ENCODE measurements around the gene SIDT2.

The SIDT2 gene

DNA sequence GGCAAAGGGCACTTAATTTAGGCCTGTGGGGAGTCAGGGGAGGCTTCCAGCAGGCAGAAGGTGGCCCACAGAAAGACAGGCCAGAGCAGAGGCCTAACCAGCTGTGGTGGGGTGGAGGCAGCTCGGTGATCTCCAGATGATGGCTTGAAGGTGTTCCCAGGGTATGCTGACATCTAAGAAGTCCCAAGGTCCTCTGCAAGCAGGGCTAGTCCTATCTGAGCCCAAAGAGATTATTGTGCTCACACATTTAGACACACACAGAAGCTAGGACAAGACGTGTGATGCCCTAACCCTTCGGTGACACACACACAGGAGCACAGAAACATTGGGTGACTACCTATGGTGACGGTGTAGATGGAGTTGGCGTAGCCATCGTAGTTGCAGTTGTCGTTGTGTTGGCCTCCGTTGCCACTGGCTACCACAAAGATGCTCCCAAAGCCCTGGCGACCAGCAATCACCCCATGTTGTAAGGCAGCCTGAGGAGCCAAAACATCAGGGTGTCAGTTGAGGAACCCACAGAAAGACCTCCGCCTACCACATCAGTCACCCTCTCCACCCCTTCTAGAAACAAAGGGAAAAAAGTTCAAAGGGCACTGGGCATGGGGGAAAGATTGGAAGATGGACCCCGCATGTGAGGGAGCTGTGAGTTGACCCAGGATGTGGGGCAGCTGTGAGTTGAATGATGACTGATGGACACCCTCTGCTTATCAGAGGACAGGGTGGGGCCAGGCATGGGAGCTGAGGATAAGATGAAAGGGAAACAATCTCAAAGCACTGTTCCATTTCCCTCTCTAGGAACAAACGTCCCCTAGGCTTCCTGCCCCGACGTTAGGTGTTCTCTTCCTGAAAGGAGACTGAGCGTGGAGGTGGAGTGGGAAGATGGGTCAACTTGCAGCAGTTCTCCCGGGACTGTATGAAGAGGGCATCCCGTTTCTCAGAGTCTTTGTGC lies 45.5 kb downstream of the SIDT2 start:
- no peak overlapping the region for H3K4me3 ChIP-seq (ENCODE audit: low read length)
- TF ChIP-seq ZNF274 (IDR thresholded peaks at IDR 0.05; ENCODE audit: low read depth, low read length): no peak

DNA sequence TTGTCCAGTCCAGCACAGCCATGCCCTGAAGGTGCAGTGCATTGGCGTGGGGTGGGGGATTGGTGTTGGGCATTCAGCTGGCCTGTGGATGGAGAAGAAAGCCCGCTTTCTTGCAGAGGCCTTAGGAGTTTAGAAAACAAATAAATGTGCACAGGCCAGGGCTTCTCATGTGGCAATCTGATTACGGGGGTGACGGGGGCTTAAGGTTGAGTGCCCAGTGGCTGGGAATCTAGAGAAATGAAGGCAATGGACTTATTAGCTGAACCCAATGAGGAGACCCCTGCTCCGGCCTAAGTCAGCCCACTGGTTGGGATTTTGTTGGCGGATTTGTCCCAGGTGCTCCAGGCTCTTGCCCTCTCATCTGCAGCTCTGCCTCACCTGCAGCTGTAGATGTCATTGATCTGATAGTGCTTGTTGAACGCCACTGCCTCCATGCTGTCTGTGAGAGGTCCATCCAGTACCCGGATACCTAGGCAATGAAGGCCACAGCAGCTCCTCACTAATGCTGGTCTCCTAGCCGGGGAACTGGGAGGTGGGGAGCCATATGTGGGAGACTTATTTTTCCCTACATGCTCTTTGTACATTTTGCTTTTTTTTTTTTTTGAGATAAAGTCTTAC lies 47.1 kb downstream of the SIDT2 start:
- no peak for TF ChIP-seq ZNF274 (IDR thresholded peaks at IDR 0.05; ENCODE audit: low read depth, low read length)

DNA sequence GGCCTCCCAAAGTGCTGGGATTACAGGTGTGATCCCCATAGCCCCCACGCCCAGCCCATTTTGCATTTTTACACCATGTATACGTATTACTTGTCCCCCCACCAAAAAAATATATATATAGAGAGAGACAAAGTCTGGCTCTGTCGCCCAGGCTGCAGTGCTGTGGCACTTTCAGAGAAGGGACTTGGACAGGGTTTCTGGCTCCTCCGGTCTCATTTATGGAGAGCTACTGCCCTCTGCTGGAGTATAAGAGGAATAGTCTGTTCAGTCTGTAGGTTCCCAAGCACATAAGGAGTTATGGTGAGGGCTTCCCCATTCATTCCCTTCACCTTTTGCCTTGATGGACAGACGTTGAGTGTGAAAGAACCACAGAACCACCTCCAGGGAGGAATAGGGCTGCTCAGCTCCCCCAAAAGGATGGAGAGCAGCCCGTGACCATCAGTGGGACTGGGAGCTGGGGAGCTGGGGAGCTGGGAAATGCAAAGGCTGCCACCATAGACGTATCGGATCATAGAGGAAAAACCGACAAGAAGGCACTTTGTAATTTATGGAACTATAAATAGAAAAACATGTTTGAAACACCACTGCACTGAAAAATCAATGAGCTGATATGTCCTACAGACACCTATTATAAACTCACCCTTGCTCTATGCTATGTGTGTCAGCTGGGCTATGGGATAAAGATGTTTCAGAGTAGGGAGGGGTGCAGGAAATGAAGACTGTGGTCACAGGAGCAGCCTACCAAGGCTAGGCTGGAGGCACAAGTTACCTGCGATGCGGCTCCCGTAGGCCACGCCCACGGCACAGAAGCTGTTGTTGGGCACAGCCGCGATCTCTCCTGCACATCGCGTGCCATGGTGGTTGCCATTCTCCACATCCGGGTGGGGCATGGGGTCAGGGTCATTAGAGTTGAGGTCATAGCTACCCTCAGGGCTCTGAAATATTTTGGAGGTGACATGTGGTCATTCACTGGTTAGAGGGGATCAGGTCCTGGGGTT lies 48.1 kb downstream of the SIDT2 start:
- H3K4me3 ChIP-seq (ENCODE audit: low read length): no peak overlapping the region
- TF ChIP-seq ZNF274 (IDR thresholded peaks at IDR 0.05; ENCODE audit: low read depth, low read length): no peak

More for the DNA sequence above, 47.1 kb downstream of the SIDT2 start:
- H3K4me3 ChIP-seq (ENCODE audit: low read length): no peak overlapping the region

DNA sequence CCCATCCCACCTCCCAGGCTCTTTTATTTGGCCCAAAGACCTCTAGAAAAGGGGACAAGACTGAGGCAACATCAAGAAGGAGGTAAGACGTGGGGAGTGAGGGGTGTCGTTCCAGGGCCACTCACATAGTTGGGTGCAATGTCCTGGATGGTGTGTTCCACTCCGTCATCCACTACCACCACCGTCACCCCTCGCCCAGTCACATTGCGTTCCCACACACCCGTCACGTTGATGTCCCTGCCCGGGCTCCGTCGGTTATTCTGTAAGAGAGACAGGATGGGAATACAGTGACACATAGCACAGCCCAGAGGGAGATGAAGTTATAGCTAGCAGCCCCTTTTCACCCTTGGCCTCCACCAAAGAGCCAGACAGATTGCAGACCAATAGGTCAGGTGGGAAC lies 49.5 kb downstream of the SIDT2 start:
- TF ChIP-seq ZNF274 (IDR thresholded peaks at IDR 0.05; ENCODE audit: low read depth, low read length): no peak

DNA sequence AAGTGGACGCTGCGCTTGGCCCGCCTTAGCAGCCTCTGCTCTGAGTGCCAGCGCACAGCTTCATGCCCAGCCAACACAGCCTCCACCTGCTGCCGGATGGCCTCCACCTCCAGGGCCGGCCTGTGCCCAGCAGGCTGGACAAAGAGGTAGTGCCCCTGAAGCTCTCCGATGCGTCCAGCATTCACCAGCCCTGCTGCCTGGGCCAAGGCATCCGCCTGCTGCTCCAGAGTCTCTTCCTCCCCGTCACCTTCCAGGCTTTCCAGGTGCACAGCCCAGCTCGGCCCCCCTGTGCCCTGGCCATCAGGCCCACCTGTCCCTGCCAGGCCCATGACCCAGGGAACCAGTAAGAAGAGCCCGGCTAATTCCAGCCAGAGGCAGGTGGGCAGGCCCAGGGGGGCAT lies 50.9 kb downstream of the SIDT2 start:
- H3K4me3 ChIP-seq (ENCODE audit: low read length): no peak overlapping the region
- TF ChIP-seq ZNF274 (IDR thresholded peaks at IDR 0.05; ENCODE audit: low read depth, low read length): no peak

More for the DNA sequence above, 49.5 kb downstream of the SIDT2 start:
- H3K4me3 ChIP-seq (ENCODE audit: low read length): no peak overlapping the region

DNA sequence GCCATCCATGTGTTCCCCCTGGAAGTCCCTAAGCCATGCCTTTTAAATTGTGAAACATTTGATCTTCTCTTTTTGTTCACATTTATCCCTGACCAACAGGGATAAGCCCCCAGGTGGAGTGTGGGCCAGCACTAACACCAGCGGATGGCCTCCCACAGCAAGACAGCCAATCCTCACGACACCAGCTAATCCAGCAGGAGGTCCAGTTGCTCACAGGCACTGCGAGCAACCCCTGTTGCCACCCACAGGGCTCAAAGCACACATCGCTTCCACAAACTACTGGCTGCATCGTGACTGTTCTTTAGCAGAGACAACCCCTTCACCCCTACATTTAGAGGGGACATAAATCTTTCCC lies 51.4 kb downstream of the SIDT2 start:
- no peak for TF ChIP-seq ZNF274 (IDR thresholded peaks at IDR 0.05; ENCODE audit: low read depth, low read length)
- peak overlapping the region; percentile 88; the same call in 1 of the 2 replicates for H3K4me3 ChIP-seq (ENCODE audit: low read length)

DNA sequence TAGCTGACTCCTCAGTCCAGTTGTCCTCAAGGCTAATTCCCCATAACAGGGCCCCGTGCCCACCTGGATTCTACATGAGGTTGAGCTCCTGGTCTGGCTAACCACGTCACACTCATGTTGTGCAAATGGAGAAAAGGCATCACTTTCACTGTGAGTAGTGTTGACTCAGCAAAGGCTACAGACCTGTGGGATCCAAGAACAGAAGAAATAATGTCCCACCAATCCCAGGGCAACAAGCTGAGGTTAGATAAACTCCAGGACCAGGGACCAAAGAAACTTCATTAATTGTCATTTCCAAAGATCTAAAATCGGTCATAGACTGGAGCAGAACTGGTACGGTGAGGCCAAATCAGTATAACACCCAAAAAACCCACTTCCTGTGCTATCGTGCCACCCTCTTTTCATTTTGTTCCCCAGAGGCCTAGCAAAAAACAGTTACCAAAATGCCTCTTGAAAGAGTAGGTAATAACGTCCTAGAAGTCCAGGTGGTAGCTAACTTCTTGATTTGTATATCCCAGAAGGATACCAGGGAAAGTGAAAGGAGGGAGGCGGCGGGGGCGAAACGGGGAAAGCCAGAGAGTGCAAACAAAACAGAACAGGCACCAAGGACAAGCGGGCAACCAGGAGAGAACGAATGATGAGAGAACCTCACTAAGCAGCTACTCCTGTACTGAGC lies 51.9 kb downstream of the SIDT2 start:
- no peak for TF ChIP-seq ZNF274 (IDR thresholded peaks at IDR 0.05; ENCODE audit: low read depth, low read length)
- H3K4me3 ChIP-seq (ENCODE audit: low read length): peak overlapping the region; percentile 88

DNA sequence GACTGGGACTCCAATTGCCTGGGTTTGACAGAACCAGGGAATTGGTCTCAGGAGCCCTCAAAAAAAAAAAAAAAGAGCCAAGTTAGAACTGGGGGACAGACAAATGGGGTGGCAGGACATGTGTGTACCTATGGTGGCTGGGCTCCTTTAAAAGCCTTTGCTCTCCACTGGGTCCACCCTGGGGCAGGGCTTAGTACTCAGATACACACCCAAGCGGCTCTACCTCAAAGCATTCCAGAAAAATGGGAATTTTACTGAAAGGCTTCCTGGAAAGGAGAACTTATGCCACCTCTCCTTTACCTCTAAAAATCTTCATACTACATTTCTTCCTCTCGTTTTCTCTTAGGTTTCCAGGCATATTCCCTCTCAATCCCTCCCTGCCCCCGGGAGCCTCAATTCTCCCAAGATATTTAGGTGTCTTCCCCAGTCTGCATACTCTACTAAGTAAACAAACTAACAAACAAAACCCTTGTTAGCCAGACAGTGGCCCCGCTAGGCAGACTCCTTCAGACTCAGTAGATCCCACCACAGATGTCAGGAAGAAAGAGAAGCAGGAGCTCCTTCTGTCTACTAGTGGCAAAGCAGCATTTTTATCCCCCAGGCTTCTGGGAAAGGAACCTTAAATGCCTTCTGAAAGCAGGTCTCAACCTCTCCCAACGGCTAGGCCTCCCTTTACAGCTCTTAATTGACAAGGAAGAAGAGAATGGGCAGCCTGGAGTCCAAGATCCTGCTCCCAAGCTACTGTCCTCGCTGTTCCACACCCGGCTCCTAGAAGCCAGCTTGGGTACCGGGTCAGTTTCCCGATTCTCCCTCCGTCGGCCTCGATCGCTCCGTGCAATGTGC lies 52.7 kb downstream of the SIDT2 start:
- H3K4me3 ChIP-seq (ENCODE audit: low read length): peak overlapping the region; percentile 88
- no peak for TF ChIP-seq ZNF274 (IDR thresholded peaks at IDR 0.05; ENCODE audit: low read depth, low read length)

DNA sequence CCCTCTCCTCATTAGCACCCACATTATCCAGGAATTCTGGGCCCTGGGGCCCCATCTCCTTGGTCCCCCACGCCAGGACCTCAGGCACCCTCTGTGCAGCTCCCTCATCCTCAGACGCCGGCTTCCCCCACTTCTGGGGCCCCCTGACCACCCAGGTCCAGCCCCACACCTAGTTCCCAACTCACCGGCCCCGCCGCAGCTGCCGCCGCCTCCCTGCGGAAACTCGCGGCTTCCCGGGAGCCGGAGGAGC lies 53.2 kb downstream of the SIDT2 start, which contains the start of gene PCSK7:
Gene PCSK7 (minus strand): TSS at position 232 of the 250 bp plus-strand sequence. CDS start 2,229 bp downstream, outside the sequence.
- no peak for TF ChIP-seq ZNF274 (IDR thresholded peaks at IDR 0.05; ENCODE audit: low read depth, low read length)

DNA sequence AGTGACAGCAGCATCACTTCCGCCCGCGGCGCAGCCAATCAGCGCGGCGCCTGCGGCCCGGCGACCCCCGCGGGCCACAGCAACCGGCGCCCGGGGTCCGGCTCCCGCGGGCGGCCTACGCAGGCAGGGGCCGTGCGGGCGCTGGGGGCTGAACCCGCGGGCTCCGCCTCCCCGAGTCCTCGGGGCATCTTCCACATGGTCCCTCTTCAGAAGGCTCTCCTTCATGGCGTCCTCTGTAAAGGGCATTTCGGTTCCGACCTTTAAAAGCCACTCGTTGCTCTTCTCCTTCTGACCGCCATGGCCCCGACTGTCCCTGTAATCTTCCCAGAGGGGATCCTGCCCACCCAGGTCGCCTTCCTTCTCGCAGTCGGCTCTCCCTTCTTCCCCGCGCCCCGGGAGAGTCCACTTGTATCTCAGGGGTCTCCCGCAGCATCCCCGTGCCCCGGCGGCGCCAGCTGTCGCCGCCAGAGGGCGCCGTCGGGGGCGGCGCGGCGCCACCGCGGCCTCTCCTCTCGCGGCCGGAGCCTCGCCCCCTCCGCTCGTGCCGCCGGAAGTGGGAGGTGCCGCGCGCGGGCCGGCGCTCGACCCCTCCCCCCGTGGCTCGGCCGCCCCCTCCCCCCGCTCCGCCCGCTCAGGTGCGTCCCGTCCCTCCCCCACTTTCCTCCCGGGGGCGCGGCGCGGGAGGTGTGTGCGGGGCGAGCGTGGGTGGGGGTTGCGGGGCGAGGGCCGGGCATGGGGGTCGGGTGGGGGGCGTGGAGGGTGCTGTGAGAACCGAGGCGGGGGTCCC lies 53.7 kb downstream of the SIDT2 start, which contains the start of gene RNF214:
Gene RNF214 (plus strand): TSS at position 580 of the 787 bp plus-strand sequence. CDS start 1,602 bp downstream, outside the sequence.
- no peak for TF ChIP-seq ZNF274 (IDR thresholded peaks at IDR 0.05; ENCODE audit: low read depth, low read length)
- H3K4me3 ChIP-seq (ENCODE audit: low read length): peak within 1 kb of the TSS; percentile 88

More for the DNA sequence above, 53.2 kb downstream of the SIDT2 start, which contains the start of gene PCSK7:
- peak within 1 kb of the TSS; percentile 88 for H3K4me3 ChIP-seq (ENCODE audit: low read length)

DNA sequence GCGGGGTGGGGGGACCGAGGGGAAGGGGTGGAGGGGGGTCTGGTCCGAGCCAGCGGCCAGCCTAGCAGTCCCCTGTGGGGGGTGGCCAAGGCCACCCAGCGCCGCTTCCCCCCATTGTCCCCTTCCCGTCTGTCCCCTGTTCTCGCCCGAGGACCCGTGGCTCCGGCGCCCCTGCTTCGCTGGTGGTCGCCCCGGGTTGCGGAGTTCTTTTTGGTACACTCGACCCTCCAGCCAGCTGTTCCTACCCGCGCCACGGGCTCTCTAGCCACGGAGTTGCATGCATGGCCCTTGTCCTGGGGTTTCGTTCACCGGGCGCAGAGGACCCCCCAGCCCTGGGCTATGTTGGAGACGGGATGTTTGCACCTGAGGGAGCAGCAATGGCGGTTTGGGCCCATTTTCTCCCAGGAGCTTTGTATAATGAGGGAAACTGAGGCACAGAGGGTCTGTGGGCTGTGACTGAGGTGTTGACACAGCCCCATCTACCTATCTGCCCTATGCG lies 54.4 kb downstream of the SIDT2 start:
- H3K4me3 ChIP-seq (ENCODE audit: low read length): peak overlapping the region; percentile 79
- TF ChIP-seq ZNF274 (IDR thresholded peaks at IDR 0.05; ENCODE audit: low read depth, low read length): no peak

DNA sequence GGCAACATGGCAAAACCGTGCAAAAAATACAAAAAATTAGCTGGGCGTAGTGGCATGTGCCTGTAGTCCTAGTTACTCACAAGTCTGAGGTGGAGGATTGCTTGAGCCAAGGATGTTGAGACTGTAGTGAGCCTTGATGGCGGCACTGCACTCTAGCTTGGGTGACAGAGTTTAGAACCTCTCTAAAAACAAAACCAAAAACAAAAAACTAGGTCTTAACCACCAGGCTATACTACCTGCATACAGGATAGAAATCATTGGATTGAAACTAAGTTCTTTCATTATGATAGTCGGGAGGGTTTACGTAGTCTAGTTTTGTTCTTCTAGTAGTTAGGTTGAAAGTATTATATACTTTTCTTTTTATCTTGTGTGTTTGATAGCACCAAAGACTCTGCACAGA lies 59.7 kb downstream of the SIDT2 start:
- H3K4me3 ChIP-seq (ENCODE audit: low read length): no peak overlapping the region
- TF ChIP-seq ZNF274 (IDR thresholded peaks at IDR 0.05; ENCODE audit: low read depth, low read length): no peak

Data from GM08714 (cell line).